Body of pancreas (tissue), 4 donors: Measurements from ENCODE around the gene MORN1. TPM values are rescaled to one million over a fixed set of nuclear protein-coding genes. Genes with fewer than 3 reads are reported as not detected.
"Not testable (repeated sequence)": the region's sequence is repeated elsewhere in the genome, so short reads cannot be mapped to it uniquely, and the experiment has no call there.

Source experiments
- ATAC-seq: fragments of 150-250 bp; one replicate; pipeline ENCODE4 v1.9.1; 2016
- DNase-seq, 4 donors: peaks; one replicate each; pipeline ENCODE4 v3.0.0-alpha.2; 2019
- H3K27ac ChIP-seq, 4 donors: fragments of 200-600 bp; sonication (generic); 1 replicate in 3 of 4; 2 replicates in 1 of 4; pipeline versions ENCODE4 v1.5.1 to v1.6.1; 2016 to 2019; ENCODE audit warnings: mild to moderate bottlenecking in 1 of 4, mixed read lengths in 1 of 4, moderate library complexity in 1 of 4
- H3K27me3 ChIP-seq, 2 donors: fragments of 200-600 bp; sonication (generic); one replicate each; pipeline ENCODE4 v1.6.0; 2016; ENCODE audit warnings: mild to moderate bottlenecking in 1 of 2
- H3K36me3 ChIP-seq, 2 donors: fragments of 200-600 bp; sonication (generic); replicated peaks in 1 of 2; 2 replicates each; pipeline ENCODE4 v1.5.1; 2016; ENCODE audit warnings: low read depth in 2 of 2; ENCODE audit not compliant: insufficient read depth in 1 of 2
- H3K4me1 ChIP-seq: fragments of 200-600 bp; sonication (generic); one replicate; pipeline ENCODE4 v1.6.0; 2016
- H3K4me3 ChIP-seq, 2 donors: fragments of 200-600 bp; sonication (generic); 1 replicate in 1 of 2; 2 replicates in 1 of 2; pipeline ENCODE4 v1.5.1; 2016 to 2019
- H3K9me3 ChIP-seq, 3 donors: fragments of 200-600 bp; sonication (generic); 1 replicate in 2 of 3; 2 replicates in 1 of 3; pipeline ENCODE4 v1.5.1; 2016
- POLR2A ChIP-seq, 3 donors: fragments of 450-650 bp; IDR thresholded peaks; one replicate each; pipeline ENCODE4 v1.6.1; 2016; ENCODE audit warnings: antibody characterized with exemption in 3 of 3, mild to moderate bottlenecking in 2 of 3
- WGBS, 2 donors: methylation state at CpG; one replicate each; pipeline ENCODE4 v1.1.5; 2017; 5-methylcytosine and 5-hydroxymethylcytosine counted together
- intact Hi-C: fragments of 100-400 bp; cut with DNase I; formaldehyde crosslinking; loops from one replicate; pipeline ENCODE4 v1.15.1; 2023
- total RNA-seq, 2 donors: library from RNA; depleted of rRNA; stranded (reverse); fragments of >200 nt; gene quantifications; one replicate each; pipeline ENCODE4 v1.1.0, GENCODE V29; 2016
- TF ChIP-seq, protein P1 (sequence below), 7 experiments: fragments of 450-650 bp in 4 of 7; fragments of 200-600 bp in 3 of 7; sonication (generic) in 3 of 7; IDR thresholded peaks; one replicate each; pipeline ENCODE4 v1.5.1; 2016 to 2019; ENCODE audit warnings: antibody characterized with exemption in 7 of 7

Gene MORN1
- total RNA-seq, 2 donors from 2014 or later = 7.0 to 17.8 TPM

DNA sequence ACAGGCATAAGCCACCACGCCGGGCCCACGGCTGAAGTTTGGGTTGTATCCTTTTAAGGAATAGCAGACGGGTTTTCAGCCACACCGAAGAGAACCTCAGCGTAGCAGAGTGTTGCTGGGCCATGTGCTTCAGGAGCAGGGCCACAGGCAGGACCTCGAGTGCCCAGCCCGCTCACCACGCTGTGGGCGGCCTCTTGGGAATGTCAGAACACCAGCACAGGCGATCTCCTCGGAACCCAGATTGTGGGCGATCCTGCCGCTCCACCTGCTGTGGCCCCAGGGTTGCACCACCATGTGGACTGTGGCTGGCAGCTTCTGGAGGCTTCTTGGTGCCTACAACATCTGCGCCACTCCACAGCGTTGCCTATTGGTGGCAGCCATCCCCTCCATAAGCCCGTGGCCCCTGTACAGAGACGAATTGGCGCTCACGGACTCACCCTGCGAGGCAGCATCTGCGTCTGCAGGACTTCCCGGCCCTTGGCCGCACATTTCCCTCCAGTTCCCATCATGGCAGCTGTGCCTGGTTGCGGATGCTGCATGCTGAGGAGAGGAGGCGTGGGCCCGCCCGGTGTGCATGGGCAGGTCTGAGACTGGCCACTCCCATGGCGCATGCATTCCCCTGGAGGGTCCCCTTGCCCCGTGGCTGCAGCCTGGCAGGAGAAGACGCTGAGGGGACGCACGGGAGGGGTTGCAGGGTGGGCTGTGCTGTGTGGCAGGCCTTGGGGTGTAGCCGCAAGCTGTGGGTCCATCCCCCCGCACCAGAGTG, 93.9 kb downstream of the MORN1 start:
- Histone ChIP-seq H3K36me3 (no peaks in the 10 kb centered on the region), H3K9me3 (no peaks in the 10 kb centered on the region), H3K4me1 (peaks cover 15% of the 10 kb centered on the region), H3K27ac (no peak overlapping the region), H3K4me3 (no peak overlapping the region), H3K27me3 (no peaks in the 10 kb centered on the region)
- intact Hi-C loops = no loop called here
- 90 to 93% methylated on average over 27 to 34 of the region's 35 CpGs for WGBS, 2 donors
- DNase-seq (no peak), ATAC-seq (no peak)
- no peak for TF ChIP-seq POLR2A (IDR thresholded peaks at IDR 0.05)
- TF ChIP-seq, protein P1, sequence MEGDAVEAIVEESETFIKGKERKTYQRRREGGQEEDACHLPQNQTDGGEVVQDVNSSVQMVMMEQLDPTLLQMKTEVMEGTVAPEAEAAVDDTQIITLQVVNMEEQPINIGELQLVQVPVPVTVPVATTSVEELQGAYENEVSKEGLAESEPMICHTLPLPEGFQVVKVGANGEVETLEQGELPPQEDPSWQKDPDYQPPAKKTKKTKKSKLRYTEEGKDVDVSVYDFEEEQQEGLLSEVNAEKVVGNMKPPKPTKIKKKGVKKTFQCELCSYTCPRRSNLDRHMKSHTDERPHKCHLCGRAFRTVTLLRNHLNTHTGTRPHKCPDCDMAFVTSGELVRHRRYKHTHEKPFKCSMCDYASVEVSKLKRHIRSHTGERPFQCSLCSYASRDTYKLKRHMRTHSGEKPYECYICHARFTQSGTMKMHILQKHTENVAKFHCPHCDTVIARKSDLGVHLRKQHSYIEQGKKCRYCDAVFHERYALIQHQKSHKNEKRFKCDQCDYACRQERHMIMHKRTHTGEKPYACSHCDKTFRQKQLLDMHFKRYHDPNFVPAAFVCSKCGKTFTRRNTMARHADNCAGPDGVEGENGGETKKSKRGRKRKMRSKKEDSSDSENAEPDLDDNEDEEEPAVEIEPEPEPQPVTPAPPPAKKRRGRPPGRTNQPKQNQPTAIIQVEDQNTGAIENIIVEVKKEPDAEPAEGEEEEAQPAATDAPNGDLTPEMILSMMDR (IDR thresholded peaks at IDR 0.05) = no peak

DNA sequence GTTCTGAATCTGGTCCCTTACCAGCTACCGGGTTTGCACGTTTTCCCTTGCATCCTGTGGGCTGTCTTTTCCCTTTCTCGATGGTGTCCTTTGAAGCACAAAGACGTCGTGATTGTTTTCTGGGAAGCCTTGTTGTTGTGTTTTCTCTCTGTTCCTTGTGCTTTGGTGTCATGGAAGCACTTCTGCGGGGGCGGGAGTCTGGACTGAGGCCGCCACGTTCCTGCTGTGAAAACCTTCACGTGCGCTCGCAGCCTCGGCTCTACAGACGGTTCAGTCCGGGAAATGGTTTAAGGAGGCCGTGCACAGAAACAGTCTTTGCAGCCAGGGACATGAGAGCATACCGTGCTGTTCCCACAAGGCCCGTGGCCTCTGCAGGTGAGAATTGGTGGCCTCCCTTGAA, 94.7 kb downstream of the MORN1 start:
- H3K36me3 ChIP-seq = no peaks in the 10 kb centered on the region
- ATAC-seq = no peak
- H3K4me1 ChIP-seq = peaks cover 15% of the 10 kb centered on the region
- H3K4me3 ChIP-seq = no peak overlapping the region
- no peak for DNase-seq
- no peak overlapping the region for H3K27ac ChIP-seq
- intact Hi-C loops = no loop called here
- WGBS, 2 donors = 86 to 92% methylated on average over 18 of the region's 18 CpGs
- TF ChIP-seq POLR2A (IDR thresholded peaks at IDR 0.05) = no peak
- TF ChIP-seq, protein P1 (IDR thresholded peaks at IDR 0.05) = no peak
- H3K9me3 ChIP-seq = no peaks in the 10 kb centered on the region
- no peaks in the 10 kb centered on the region for H3K27me3 ChIP-seq

DNA sequence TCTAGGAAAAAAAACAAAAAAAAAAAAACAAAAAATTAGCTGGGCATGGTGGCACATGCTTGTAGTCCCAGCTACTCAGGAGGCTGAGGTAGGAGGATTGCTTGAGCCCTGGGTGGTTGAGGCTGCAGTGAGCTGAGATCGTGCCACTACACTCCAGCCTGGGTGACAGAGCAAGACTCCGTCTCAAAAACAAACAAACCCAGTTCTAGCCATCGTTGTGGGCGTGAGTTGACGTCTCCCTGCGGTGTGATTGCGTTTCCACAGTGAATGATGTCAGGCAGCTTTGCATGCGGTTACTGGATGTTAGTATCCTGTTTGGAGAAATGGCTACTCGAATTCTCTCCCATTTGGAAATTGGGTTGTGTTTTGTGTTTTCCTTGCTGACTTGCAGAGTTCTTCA, 95.1 kb downstream of the MORN1 start:
- H3K4me3 ChIP-seq, H3K27ac ChIP-seq: not testable (repeated sequence)
- 78 to 85% methylated on average over 8 to 9 of the region's 9 CpGs for WGBS, 2 donors

DNA sequence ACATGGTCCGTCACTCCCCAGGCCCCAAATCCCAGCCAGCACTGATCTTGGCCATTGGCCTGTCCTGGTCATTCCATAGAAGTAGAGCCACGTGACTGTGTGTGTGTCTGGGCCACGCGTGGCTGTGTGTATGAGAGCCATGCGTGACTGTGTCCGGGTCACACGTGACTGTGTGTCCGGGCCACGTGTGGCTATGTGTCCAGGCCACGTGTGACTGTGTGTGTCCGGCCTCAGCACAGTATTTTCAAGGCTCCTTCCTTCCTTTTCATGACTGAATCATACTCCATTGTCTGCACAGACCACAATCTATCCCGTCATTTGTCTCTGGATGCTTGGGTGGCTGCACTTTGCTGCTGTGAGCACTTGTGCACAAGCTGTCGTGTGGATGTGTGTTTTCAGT, 95.8 kb downstream of the MORN1 start:
- no peak overlapping the region for H3K27ac ChIP-seq
- no peak for ATAC-seq
- WGBS, 2 donors = 91 to 96% methylated on average over 11 of the region's 13 CpGs

More for the DNA sequence above, 95.1 kb downstream of the MORN1 start:
- H3K9me3 ChIP-seq, intact Hi-C loops, DNase-seq, ATAC-seq, H3K36me3 ChIP-seq, H3K27me3 ChIP-seq: not testable (repeated sequence)
- H3K4me1 ChIP-seq = peaks cover 15% of the 10 kb centered on the region

DNA sequence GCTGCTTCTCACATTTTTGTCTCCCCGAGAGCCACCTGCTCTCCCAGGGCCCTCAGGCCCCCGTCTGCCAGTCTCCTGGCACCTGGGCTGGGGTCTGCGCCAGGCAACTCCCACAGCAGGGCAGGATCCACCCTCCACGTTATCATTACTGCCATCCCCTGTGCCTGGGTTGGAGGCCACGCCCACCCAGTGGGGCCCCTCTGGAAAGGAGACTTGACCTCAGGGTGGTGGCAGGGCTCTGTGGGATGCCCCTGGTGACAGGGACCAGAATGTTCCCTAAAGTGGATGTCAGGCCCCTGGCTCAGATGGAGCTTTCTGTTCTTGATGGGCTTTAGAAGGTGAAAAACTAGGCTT, 96.7 kb downstream of the MORN1 start:
- intact Hi-C loops = no loop called here
- 81 to 84% methylated on average over 5 of the region's 5 CpGs for WGBS, 2 donors

More for the DNA sequence above, 95.8 kb downstream of the MORN1 start:
- H3K36me3 ChIP-seq = no peaks in the 10 kb centered on the region
- TF ChIP-seq POLR2A (IDR thresholded peaks at IDR 0.05) = no peak
- TF ChIP-seq, protein P1 (IDR thresholded peaks at IDR 0.05) = no peak
- intact Hi-C loops = no loop called here
- H3K27me3 ChIP-seq = no peaks in the 10 kb centered on the region
- no peak overlapping the region for H3K4me3 ChIP-seq
- peaks cover 14% of the 10 kb centered on the region for H3K4me1 ChIP-seq
- H3K9me3 ChIP-seq = no peaks in the 10 kb centered on the region
- no peak for DNase-seq

More for the DNA sequence above, 96.7 kb downstream of the MORN1 start:
- Histone ChIP-seq H3K36me3 (no peaks in the 10 kb centered on the region), H3K27ac (no peak overlapping the region), H3K4me1 (peaks cover 6% of the 10 kb centered on the region), H3K9me3 (no peaks in the 10 kb centered on the region), H3K4me3 (no peak overlapping the region), H3K27me3 (no peaks in the 10 kb centered on the region)
- no peak for DNase-seq
- TF ChIP-seq, protein P1 (IDR thresholded peaks at IDR 0.05) = no peak
- TF ChIP-seq POLR2A (IDR thresholded peaks at IDR 0.05) = no peak
- no peak for ATAC-seq
